Stimulated activated CD4-positive, alpha-beta T cell treated with anti-CD3 and anti-CD28 coated beads, TNF-alpha, amount 100 ng/mL, for 24 hours (primary cell): ENCODE results near the gene NOXA1.
A peak's percentile ranks its signal among the peaks of the same experiment; 100 is the strongest.

Source experiments
- DNase-seq, 3 experiments: peaks; one replicate each; pipeline ENCODE4 v3.0.0-alpha.2; 2020; ENCODE audit warnings: low read depth in 3 of 3

The NOXA1 gene

GRCh38 chr9:137452761-137453642 lies 29.8 kb downstream of the NOXA1 start:
- DNase-seq = no peak

DNA sequence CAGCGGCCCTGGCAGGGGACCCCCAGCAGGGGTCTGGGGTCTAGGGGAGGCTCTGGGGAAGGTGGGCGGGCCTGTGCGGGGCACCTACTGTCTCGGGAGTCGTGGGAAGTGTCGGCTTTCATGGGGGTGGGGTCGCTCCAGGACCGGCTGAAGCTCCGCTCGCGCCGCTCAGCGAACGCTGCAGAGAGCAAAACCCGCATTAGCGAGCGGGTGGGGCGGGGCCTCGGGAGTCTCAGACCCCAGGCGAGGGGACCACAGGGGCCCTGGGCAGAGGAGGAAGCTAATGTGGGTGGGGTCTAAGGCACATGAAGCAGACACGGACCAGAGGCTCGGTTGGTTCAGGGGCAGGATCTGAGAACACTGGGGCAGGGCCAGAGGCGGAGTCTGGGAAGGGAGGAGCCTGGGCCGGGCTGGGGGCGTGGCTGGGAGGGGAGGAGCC lies 30.5 kb downstream of the NOXA1 start:
- DNase-seq = peak in 1 of 3 experiments; percentile 60

DNA sequence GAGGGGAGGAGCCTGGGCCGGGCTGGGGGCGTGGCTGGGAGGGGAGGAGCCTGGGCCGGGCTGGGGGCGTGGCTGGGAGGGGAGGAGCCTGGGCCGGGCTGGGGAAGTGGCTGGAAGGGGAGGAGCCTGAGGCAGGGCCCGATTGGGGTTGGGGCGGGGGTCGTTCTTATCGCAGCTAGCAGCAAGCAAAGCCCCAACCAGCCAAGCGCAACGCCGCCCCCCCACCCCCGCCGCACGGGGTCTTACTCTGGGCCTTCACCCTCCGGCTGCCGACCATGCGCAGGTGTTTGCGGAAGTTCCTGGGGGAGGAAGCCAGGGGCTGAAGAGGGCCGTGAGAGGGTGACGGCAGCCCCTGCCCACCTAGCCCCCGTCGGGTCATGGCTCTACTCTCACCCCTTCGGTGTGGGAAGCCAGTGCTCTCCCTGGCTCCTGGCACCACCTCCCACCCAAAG lies 31.0 kb downstream of the NOXA1 start:
- peak in 1 of 3 experiments; percentile 35 for DNase-seq

DNA sequence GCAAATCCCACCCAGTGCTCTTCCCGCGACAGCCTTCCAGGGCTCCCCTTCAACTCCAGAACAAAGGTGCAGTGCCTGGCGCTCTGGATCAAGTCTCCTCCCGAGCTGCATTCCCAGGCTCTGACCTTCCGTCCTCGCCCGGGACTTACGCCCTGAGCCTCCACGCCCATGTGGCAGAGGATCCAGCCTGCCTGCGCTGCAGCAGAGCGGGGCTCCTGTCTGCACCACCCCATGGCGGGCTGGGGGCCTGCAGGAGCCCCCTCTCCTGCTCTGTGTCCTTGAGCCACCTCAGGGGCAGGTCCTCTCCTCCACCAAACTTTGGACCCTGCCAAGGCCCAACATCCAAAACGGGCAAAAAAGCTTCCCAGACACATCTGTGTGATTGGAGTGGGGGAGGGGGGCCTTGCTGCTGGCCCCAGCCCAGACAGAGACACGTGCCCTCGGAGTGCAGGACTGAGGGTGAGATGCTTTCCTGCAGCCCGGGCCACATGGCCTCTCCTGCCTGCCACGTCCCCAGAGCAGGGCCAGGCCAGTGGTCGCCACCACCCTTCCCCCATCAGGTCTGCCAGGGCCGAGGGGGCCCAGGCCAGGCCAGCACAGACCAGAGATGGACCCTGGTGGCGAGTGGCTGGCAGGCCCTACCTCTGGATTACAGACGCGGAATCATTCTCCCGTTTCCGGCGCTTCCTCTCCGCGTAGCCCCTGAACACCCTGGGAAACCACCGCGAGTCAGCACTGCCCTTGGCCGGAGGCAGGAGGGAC lies 31.6 kb downstream of the NOXA1 start:
- no peak for DNase-seq

DNA sequence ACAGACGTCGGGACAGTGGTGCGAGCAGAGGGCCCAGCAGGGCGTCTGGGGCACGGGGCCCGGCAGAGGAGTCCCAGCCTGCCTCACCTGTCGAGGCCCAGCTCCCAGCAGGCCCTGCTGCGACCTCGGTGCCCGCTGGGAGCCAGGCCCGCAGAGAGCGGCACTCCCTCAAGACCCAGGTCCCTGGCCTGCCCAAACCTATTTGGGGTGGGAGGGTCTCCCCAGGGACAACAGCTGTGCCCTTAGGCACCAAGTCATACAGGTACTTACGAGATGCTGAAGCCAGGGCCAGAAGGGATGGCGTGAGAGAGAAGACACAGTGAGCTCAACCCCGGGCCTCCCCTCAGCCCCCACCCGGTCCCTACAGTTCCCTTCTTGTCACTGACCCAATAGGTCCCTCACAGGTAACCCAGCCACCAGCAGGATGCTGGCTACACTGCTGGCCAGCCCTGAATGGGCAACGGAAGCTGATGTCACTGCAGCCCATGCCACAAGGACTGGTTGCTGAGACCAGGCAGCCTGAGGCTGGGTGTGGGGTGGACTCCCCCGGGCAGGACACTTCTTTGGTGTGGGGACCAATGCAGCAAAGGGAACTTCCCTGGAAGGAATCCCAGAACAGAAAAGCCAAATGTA lies 32.3 kb downstream of the NOXA1 start:
- no peak for DNase-seq

GRCh38 chr9:137456061-137456863 lies 33.1 kb downstream of the NOXA1 start:
- DNase-seq = no peak

DNA sequence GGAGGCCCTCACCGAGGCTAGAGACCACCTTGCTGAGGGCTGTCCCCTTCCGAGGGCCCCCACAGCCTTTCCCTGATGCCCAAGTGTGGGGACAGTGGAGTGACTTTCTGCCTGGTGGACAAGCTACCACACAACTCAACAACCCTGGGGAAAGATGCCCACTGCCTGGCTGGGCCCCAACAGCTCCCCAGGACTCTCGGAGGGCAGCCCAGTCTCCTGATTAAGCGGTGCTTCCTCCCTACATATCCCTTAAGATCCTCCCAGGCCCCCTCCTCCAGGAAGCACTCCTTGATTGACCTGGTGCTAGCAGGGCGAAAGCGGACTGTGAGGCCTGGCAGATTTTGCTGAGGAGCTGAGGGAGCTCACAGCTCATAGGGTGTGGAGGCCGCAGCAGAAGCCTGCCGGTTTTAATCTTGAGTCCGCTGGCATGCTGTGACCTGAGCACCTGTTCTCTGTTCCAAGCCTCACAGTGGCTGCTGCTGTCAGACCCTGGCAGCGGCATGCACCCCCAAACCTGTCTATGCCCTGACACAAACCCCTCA lies 33.7 kb downstream of the NOXA1 start:
- DNase-seq = no peak

- no peak for DNase-seq
Measured at GRCh38 chr9:137457406-137458193, 34.4 kb downstream of the NOXA1 start.

- DNase-seq = no peak
Measured at GRCh38 chr9:137458194-137459151, 35.3 kb downstream of the NOXA1 start.

- peak; percentile 87 to 91 (median 89) for DNase-seq
Measured at GRCh38 chr9:137459152-137459600, 36.0 kb downstream of the NOXA1 start, which contains the start of gene NSMF. NSMF (minus strand) TSS chr9:137459334; CDS start chr9:137459102, 232 bp downstream.

DNA sequence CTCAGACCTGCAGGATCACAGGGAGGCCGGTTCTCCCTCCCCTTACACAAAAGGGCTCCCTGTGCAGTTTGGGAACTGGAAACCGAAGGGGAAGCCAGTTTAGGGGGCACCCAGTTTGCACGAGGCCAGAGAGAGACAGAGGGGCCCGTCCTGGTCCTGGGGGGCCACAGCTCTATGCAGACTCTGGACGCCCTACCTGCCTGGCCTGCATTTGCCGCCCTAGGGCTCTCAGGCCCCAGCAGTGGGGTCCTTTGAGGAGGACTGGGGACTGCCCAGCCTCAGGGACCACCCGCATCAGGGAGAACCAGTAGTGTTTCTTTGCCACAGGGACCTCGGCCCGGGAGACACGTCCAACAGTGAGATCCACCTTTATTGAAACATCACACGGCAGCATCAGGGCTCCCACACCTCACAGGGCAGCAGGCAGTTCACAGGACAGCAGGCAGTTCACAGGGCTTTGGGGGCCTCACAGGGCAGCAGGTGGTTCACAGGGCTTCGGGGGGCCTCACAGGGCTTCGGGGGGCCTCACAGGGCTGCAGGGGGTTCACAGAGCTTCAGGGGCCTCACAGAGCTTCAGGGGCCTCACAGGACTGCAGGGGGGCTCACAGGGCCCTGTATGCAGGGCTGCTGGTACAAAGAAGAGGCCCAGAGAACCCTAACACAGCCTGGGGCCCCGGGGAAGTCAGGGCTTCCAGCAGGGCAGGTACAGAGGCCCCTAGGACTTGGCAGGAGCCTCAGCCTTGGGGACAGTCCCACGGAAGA lies 36.6 kb downstream of the NOXA1 start:
- no peak for DNase-seq

- no peak for DNase-seq
Measured at GRCh38 chr9:137460363-137461315, 37.4 kb downstream of the NOXA1 start.

DNA sequence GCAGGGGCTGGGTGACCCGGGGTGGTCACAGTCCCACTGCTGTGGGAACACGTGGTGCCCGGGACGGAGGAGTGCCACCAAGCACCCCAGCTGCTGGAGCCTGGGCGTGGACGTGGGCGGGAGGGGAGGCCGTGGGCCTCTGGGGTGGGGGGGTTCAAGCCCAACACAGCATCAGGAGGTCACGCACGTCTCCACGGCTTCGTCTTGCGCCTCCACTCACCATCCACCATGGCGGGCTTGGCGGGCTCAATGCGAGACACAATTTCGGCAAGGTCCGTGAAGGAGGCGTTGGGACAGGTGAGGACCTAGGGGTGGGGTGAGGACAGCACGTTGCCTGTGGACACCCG lies 38.1 kb downstream of the NOXA1 start:
- no peak for DNase-seq

DNA sequence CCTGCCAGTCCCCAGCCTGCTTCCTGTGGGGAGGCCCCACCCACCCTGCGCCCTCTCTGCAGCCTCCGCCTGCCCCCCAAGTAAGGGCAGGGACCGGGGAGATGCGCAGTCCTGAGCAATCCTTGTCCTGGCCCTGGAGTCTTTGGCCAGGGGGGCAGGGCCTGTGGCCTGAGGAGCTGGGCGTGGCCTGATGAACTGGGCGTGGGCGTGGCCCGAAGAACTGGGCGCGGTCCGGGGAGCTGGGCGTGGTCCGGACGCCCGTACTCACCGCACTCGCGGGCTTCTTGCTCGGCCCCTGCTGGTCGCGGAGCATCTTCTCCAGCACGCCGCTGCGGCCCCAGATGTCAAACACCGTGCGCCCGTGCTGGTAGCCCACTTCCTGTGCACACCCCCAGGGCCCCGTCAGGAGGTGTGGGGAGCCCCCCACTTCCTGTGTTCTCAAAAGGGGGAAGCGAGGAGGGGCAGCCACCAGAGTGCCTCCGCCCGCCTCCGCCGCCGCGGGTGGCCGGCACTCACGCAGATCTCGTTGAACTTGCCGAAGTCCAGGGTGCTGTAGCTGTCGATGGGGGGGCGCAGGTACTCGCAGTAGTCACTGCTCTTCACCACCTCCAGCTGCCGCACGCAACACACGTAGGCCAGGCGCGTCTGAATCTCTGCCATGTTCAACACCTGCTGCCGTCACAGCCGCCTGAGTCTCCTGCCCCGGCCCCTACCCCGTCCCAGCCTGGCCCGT lies 38.6 kb downstream of the NOXA1 start:
- DNase-seq = peak; percentile 30 to 82 (median 38)

DNA sequence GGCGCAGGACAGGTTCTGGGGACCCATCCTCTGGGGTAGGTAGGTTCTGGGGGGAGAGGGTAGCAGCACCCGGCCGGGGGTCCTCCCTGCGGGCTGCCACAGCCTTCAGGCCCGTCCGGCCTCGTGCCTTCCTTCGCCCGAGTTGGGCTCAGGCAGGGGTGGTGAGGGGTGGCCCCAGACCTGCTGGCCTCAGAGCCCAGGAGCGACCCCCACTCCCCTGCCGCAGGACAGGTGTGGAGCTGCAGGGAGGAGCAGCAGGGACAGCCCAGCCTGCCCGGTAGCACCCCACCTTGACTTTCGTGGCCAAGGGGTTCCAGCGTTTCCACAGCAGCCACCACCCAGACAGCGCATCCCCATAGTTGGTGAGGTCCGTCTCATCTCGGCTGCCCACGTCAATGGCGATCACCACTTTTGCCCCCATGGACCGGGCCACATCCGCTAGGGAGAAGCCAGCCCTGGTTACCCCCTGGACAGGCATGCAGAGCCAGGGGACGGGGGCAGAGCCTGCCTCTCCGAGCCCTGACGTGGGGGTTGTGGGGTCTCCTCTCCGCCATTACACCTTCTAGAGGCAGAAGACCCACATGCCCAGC lies 39.3 kb downstream of the NOXA1 start:
- DNase-seq = no peak
